Measurements from ENCODE around the gene TXNDC11.

The TXNDC11 gene

DNA sequence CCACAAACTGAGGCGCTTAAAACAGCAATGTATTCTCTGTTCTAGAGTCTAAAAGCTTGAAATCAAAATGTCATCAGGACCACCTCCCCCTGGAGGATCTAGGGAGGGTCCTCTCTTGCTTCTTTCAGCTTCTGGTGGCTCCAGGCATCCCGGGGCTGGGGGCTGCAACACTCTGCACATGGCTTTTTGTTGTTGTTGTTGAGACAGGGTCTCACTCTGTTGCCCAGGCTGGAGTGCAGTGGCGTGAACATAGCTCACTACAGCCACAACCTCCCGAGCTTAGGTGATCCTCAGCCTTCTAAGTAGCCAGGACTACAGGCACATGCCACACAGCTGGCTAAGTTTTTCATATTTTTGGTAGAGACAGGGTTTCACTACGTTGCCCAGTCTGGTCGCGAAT is 111.4 kb downstream of the TXNDC11 start:
- H3K27ac ChIP-seq (ENCODE audit: insufficient read depth, low read depth, low read length, poor library complexity, severe bottlenecking): no peak overlapping the region
- H3K27me3 ChIP-seq (ENCODE audit: control insufficient read depth, insufficient read depth, low read length, poor library complexity, severe bottlenecking): no peaks in the 10 kb centered on the region
- H3K4me3 ChIP-seq (ENCODE audit: insufficient read depth, low read depth, low read length): no peak overlapping the region
- H3K36me3 ChIP-seq (ENCODE audit: control insufficient read depth, insufficient read depth, low read length): no peaks in the 10 kb centered on the region
- no peaks in the 10 kb centered on the region for H3K9me3 ChIP-seq (ENCODE audit: control insufficient read depth, low read length)
- 93 to 95% methylated on average over 7 of the region's 7 CpGs for WGBS, 2 experiments
- peaks cover 9% of the 10 kb centered on the region for H3K4me1 ChIP-seq (ENCODE audit: control insufficient read depth, insufficient read depth, low read length)

GRCh38 chr16:11630768-11631056 is 111.9 kb downstream of the TXNDC11 start:
- WGBS, 2 experiments: 95% methylated on average over 6 of the region's 6 CpGs
- no peaks in the 10 kb centered on the region for H3K9me3 ChIP-seq (ENCODE audit: control insufficient read depth, low read length)
- H3K36me3 ChIP-seq (ENCODE audit: control insufficient read depth, insufficient read depth, low read length): no peaks in the 10 kb centered on the region

GRCh38 chr16:11630046-11630767 is 112.5 kb downstream of the TXNDC11 start:
- 84 to 88% methylated on average over 12 of the region's 12 CpGs for WGBS, 2 experiments
- Histone ChIP-seq H3K27me3 (ENCODE audit: control insufficient read depth, insufficient read depth, low read length, poor library complexity, severe bottlenecking) (no peaks in the 10 kb centered on the region), H3K4me1 (ENCODE audit: control insufficient read depth, insufficient read depth, low read length) (peaks cover 9% of the 10 kb centered on the region), H3K4me3 (ENCODE audit: insufficient read depth, low read depth, low read length) (no peak overlapping the region), H3K27ac (ENCODE audit: insufficient read depth, low read depth, low read length, poor library complexity, severe bottlenecking) (no peak overlapping the region), H3K9me3 (ENCODE audit: control insufficient read depth, low read length) (no peaks in the 10 kb centered on the region), H3K36me3 (ENCODE audit: control insufficient read depth, insufficient read depth, low read length) (no peaks in the 10 kb centered on the region)

More at GRCh38 chr16:11630768-11631056, 111.9 kb downstream of the TXNDC11 start:
- H3K4me3 ChIP-seq (ENCODE audit: insufficient read depth, low read depth, low read length): no peak overlapping the region
- H3K4me1 ChIP-seq (ENCODE audit: control insufficient read depth, insufficient read depth, low read length): peaks cover 9% of the 10 kb centered on the region
- H3K27ac ChIP-seq (ENCODE audit: insufficient read depth, low read depth, low read length, poor library complexity, severe bottlenecking): no peak overlapping the region
- H3K27me3 ChIP-seq (ENCODE audit: control insufficient read depth, insufficient read depth, low read length, poor library complexity, severe bottlenecking): no peaks in the 10 kb centered on the region

Data from ectodermal cell (in vitro differentiated cells).